Mammary epithelial cell (primary cell): ENCODE data around the gene KRTAP4-11.
"Not testable (repeated sequence)": the region's sequence is repeated elsewhere in the genome, so short reads cannot be mapped to it uniquely, and the experiment has no call there.

ENCODE experiments used
- EZH2 ChIP-seq: IDR thresholded peaks from 2 replicates; pipeline ENCODE4 v1.6.1; 2012; ENCODE audit warnings: low read length, inconsistent platforms, borderline replicate concordance
- TF ChIP-seq, protein P1 (sequence below), 2 donors: IDR thresholded peaks in 1 of 2; conservative IDR thresholded peaks in 1 of 2; 2 replicates each; pipeline ENCODE4 v1.5.1; 2011 to 2012; ENCODE audit warnings: inconsistent platforms in 2 of 2, low read length in 2 of 2, mild to moderate bottlenecking in 2 of 2, control low read depth in 1 of 2, low read depth in 1 of 2; ENCODE audit not compliant: insufficient read depth in 1 of 2; ENCODE audit errors: extremely low read depth in 1 of 2

- TF ChIP-seq, protein P1, sequence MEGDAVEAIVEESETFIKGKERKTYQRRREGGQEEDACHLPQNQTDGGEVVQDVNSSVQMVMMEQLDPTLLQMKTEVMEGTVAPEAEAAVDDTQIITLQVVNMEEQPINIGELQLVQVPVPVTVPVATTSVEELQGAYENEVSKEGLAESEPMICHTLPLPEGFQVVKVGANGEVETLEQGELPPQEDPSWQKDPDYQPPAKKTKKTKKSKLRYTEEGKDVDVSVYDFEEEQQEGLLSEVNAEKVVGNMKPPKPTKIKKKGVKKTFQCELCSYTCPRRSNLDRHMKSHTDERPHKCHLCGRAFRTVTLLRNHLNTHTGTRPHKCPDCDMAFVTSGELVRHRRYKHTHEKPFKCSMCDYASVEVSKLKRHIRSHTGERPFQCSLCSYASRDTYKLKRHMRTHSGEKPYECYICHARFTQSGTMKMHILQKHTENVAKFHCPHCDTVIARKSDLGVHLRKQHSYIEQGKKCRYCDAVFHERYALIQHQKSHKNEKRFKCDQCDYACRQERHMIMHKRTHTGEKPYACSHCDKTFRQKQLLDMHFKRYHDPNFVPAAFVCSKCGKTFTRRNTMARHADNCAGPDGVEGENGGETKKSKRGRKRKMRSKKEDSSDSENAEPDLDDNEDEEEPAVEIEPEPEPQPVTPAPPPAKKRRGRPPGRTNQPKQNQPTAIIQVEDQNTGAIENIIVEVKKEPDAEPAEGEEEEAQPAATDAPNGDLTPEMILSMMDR (conservative IDR thresholded peaks at IDR 0.05 in 1 of 2, IDR thresholded peaks at IDR 0.05 in 1 of 2; ENCODE audit: extremely low read depth in 1 of 2, insufficient read depth in 1 of 2, low read depth in 1 of 2, low read length in 2 of 2), result not testable (repeated sequence)
- not testable (repeated sequence) for TF ChIP-seq EZH2
These were observed at the start of gene KRTAP4-11 for GRCh38 chr17:41117846-41118386.
